GM21528 (cell line): ENCODE measurements around the gene KRT26.
"Not testable (repeated sequence)": the region's sequence is repeated elsewhere in the genome, so short reads cannot be mapped to it uniquely, and the experiment has no call there.

Source experiments
- ATAC-seq: cut with Tn5 transposase; IDR thresholded peaks from one replicate; pipeline ENCODE4 v1.9.1; 2021; ENCODE audit warnings: mild to moderate bottlenecking, moderate library complexity; ENCODE audit not compliant: unreplicated experiment, low FRiP score

Gene KRT26

GRCh38 chr17:40772101-40772500, at the start of gene KRT26:
KRT26 (minus strand) TSS chr17:40772201; CDS start chr17:40772113, 88 bp downstream.
- no peak for ATAC-seq

- ATAC-seq = no peak
Measured at GRCh38 chr17:40821536-40821935, 49.5 kb upstream of the KRT26 start.

- no peak for ATAC-seq
Measured at GRCh38 chr17:40820228-40820838, 48.3 kb upstream of the KRT26 start.

- ATAC-seq = no peak
Measured at GRCh38 chr17:40819528-40820125, 47.6 kb upstream of the KRT26 start.

- peak; percentile 78 for ATAC-seq
Measured at GRCh38 chr17:40818733-40819527, 46.9 kb upstream of the KRT26 start.

GRCh38 chr17:40818343-40818732, 46.3 kb upstream of the KRT26 start:
- ATAC-seq = peak; percentile 12

- no peak for ATAC-seq
Measured at GRCh38 chr17:40817103-40817682, 45.2 kb upstream of the KRT26 start.

- no peak for ATAC-seq
Measured at GRCh38 chr17:40816569-40816968, 44.6 kb upstream of the KRT26 start.

GRCh38 chr17:40815381-40815780, 43.4 kb upstream of the KRT26 start:
- no peak for ATAC-seq

- not testable (repeated sequence) for ATAC-seq
Measured at GRCh38 chr17:40814657-40815056, 42.7 kb upstream of the KRT26 start.

GRCh38 chr17:40813804-40814203, 41.8 kb upstream of the KRT26 start:
- no peak for ATAC-seq

GRCh38 chr17:40812639-40813038, 40.6 kb upstream of the KRT26 start:
- ATAC-seq = no peak

- no peak for ATAC-seq
Measured at GRCh38 chr17:40810494-40810893, 38.5 kb upstream of the KRT26 start.

GRCh38 chr17:40809721-40810421, 37.9 kb upstream of the KRT26 start:
- ATAC-seq = no peak

GRCh38 chr17:40806131-40806530, 34.1 kb upstream of the KRT26 start:
- no peak for ATAC-seq

GRCh38 chr17:40803617-40804082, 31.6 kb upstream of the KRT26 start:
- no peak for ATAC-seq

GRCh38 chr17:40801157-40801556, 29.2 kb upstream of the KRT26 start:
- ATAC-seq = no peak

- ATAC-seq = no peak
Measured at GRCh38 chr17:40800381-40800780, 28.4 kb upstream of the KRT26 start.

- no peak for ATAC-seq
Measured at GRCh38 chr17:40799859-40800258, 27.9 kb upstream of the KRT26 start, which contains the start of gene KRT28. KRT28 (minus strand) TSS chr17:40799959; CDS start chr17:40799893, 66 bp downstream.

- ATAC-seq = no peak
Measured at GRCh38 chr17:40796846-40797245, 24.8 kb upstream of the KRT26 start.
